Cardiac muscle cell (in vitro differentiated cells and primary cell): Measurements from ENCODE around the gene TFEC. TPM values are rescaled to one million over a fixed set of nuclear protein-coding genes. Genes with fewer than 3 reads are reported as not detected.
"Not testable (repeated sequence)": the region's sequence is repeated elsewhere in the genome, so short reads cannot be mapped to it uniquely, and the experiment has no call there.

ENCODE experiments used
- DNase-seq, 2 donors: peaks; one replicate each; pipeline versions ENCODE4 v3.0.0 to v3.0.0-alpha.2; 2010 to 2017; ENCODE audit warnings: low read depth in 1 of 2, low spot score in 1 of 2
- H3K27ac ChIP-seq: fragments of 200-600 bp; sonication (generic); 2 replicates; pipeline ENCODE4 v1.5.1; 2016
- H3K27me3 ChIP-seq: fragments of 200-600 bp; sonication (generic); 2 replicates; pipeline ENCODE4 v1.6.0; 2016; ENCODE audit warnings: control low read depth
- H3K36me3 ChIP-seq: fragments of 200-600 bp; sonication (generic); 2 replicates; pipeline ENCODE4 v1.5.1; 2016; ENCODE audit warnings: control low read depth
- H3K4me1 ChIP-seq: fragments of 200-600 bp; sonication (generic); 2 replicates; pipeline ENCODE4 v1.8.1; 2017; ENCODE audit warnings: low read depth, mild to moderate bottlenecking, mixed run types
- H3K4me3 ChIP-seq: fragments of 200-600 bp; sonication (generic); 2 replicates; pipeline ENCODE4 v1.5.1; 2016; ENCODE audit warnings: mild to moderate bottlenecking
- H3K9me3 ChIP-seq: fragments of 200-600 bp; sonication (generic); 2 replicates; pipeline ENCODE4 v1.5.1; 2017; ENCODE audit warnings: low read depth, mild to moderate bottlenecking, control low read depth
- CTCF ChIP-seq: IDR thresholded peaks from 2 replicates; pipeline ENCODE4 v1.5.1; 2012; ENCODE audit warnings: low read depth, mild to moderate bottlenecking, low read length
- polyA plus RNA-seq: library from polyadenylated mRNA; unstranded; fragments of >200 nt; fragmentation: Nextera tagmentation; extraction: Ambion mirVana; gene quantifications from 2 replicates; pipeline ENCODE4 v1.2.1, GENCODE V29; 2016
- total RNA-seq: library from RNA; depleted of rRNA; stranded (reverse); fragments of >200 nt; gene quantifications from 2 replicates; pipeline ENCODE4 v1.2.3, GENCODE V29; 2016

The TFEC gene
- total and polyA plus RNA-seq, 2 experiments from 2014 or later, result not detected

DNA sequence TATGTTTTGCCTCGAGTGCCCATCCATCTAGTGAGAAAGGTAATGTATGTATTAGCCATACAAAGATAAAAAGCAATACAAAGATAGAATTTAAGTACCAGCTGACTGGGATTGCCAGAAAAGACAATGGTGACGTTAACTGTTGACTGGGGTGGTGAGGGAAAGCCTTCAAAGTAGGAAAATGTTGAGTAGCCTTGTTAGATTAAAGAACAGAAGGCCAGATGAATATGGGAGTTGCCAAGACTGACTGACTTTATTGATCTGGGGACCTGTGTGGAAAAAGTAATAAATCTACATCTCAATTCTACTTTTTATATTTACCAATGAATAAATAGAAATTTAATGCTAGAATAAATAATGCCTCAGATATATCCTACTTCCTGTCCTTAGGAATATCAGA lies 97.7 kb downstream of the TFEC start:
- TF ChIP-seq CTCF, result no peak
- H3K4me3 ChIP-seq, result no peak overlapping the region
- H3K27ac ChIP-seq, result no peak overlapping the region
- DNase-seq, result no peak
- H3K4me1 ChIP-seq, result no peaks in the 10 kb centered on the region
- H3K27me3 ChIP-seq, result no peaks in the 10 kb centered on the region
- H3K9me3 ChIP-seq, result no peaks in the 10 kb centered on the region
- no peaks in the 10 kb centered on the region for H3K36me3 ChIP-seq

- H3K4me1 ChIP-seq, DNase-seq, H3K27ac ChIP-seq, H3K27me3 ChIP-seq, H3K36me3 ChIP-seq, H3K9me3 ChIP-seq, H3K4me3 ChIP-seq: not testable (repeated sequence)
Measured at GRCh38 chr7:115930184-115930583, 100.4 kb downstream of the TFEC start.

GRCh38 chr7:115929736-115930135 lies 100.8 kb downstream of the TFEC start:
- H3K36me3 ChIP-seq, H3K27me3 ChIP-seq, H3K27ac ChIP-seq: not testable (repeated sequence)

DNA sequence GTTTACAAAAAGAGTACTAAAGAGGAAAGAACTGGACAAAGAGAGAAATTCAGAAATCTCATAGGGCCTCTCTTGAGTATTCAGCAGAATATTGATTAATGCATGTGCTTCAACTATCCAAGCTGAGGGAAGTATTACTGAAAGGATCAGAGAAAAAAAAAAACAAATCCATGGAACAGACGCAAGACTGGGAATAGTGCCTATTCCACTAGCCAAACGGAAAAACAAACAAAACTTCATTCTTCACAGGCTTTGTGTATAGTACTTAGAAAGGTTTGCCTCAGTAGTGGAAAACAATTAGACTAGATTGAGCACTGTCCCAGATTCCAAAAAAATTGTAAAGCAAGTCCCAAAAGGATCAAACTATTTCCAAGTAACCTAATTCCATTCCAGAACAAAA lies 106.2 kb downstream of the TFEC start:
- no peaks in the 10 kb centered on the region for H3K36me3 ChIP-seq
- no peak overlapping the region for H3K4me3 ChIP-seq
- DNase-seq, result no peak
- no peak overlapping the region for H3K27ac ChIP-seq
- H3K4me1 ChIP-seq, result no peaks in the 10 kb centered on the region
- H3K9me3 ChIP-seq, result no peaks in the 10 kb centered on the region
- no peaks in the 10 kb centered on the region for H3K27me3 ChIP-seq
- TF ChIP-seq CTCF, result no peak

More at GRCh38 chr7:115929736-115930135, 100.8 kb downstream of the TFEC start:
- not testable (repeated sequence) for DNase-seq, H3K9me3 ChIP-seq, H3K4me1 ChIP-seq, H3K4me3 ChIP-seq

DNA sequence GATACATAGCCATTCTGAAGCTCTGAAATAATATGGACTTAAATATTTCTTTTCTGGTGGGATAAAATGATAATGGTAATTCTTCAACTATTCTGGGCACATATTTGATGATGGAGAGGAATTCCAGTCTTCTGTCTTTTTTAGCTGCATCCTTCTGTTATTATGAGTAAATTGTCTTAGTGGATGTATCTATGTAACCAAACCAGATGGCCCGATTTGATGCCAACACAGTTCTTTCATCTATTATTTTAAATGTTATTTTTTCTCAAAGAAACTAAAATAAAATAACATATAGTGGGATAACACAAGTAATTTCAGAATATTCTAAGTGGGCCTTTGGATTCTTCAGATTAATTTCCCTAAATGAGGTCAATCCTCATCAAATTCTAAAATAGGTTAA lies 110.2 kb downstream of the TFEC start:
- TF ChIP-seq CTCF, result no peak
- Histone ChIP-seq H3K4me1 (no peaks in the 10 kb centered on the region), H3K36me3 (no peaks in the 10 kb centered on the region), H3K27ac (no peak overlapping the region), H3K27me3 (no peaks in the 10 kb centered on the region), H3K4me3 (no peak overlapping the region), H3K9me3 (no peaks in the 10 kb centered on the region)
- DNase-seq, result no peak

DNA sequence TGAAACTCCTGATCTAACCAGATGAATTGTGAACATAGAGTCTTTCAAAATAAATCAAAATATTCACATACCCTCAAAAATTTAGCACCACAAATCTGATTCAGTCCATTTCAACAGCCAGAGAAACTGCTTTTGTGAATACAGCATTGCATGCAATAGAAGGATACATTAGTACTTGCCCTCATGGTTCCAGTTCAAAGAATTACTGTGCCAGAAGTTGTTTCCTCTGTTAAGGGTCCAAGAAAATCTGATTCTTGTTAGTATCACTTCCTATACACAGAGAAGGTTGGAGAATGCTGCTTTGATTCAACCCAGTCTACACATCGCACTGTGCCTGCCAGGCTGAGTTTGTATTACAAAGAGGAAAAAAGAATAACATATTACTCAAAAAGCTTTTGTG lies 115.6 kb downstream of the TFEC start:
- no peaks in the 10 kb centered on the region for H3K9me3 ChIP-seq
- no peaks in the 10 kb centered on the region for H3K36me3 ChIP-seq
- no peaks in the 10 kb centered on the region for H3K4me1 ChIP-seq
- TF ChIP-seq CTCF, result no peak
- no peak for DNase-seq
- H3K27ac ChIP-seq, result no peak overlapping the region
- H3K4me3 ChIP-seq, result no peak overlapping the region
- H3K27me3 ChIP-seq, result no peaks in the 10 kb centered on the region

GRCh38 chr7:115911465-115911864 lies 119.1 kb downstream of the TFEC start:
- TF ChIP-seq CTCF, result no peak
- Histone ChIP-seq H3K4me3 (no peak overlapping the region), H3K36me3 (no peaks in the 10 kb centered on the region), H3K27me3 (no peaks in the 10 kb centered on the region), H3K9me3 (no peaks in the 10 kb centered on the region), H3K4me1 (no peaks in the 10 kb centered on the region), H3K27ac (no peak overlapping the region)
- DNase-seq, result no peak
